HepG2 (cell line): ENCODE measurements around the gene TRAF4. TPM values are rescaled to one million over a fixed set of nuclear protein-coding genes. Genes with fewer than 3 reads are reported as not detected.

Source experiments
- CENPX ChIP-seq: sonication (generic); formaldehyde crosslinking; IDR thresholded peaks from 2 replicates; pipeline ENCODE4 v1.9.0; 2021; ENCODE audit warnings: mild to moderate bottlenecking, missing genetic modification reagents, moderate library complexity
- FOXA1 ChIP-seq, 2 experiments: fragments of 450-650 bp in 1 of 2; sonication (generic) in 1 of 2; formaldehyde crosslinking in 1 of 2; IDR thresholded peaks; 2 replicates each; pipeline versions ENCODE4 v1.4.0 to v1.6.1; 2016 to 2020; ENCODE audit warnings: missing genetic modification reagents in 1 of 2
- NFE2L1 ChIP-seq: sonication (generic); formaldehyde crosslinking; IDR thresholded peaks from 2 replicates; pipeline ENCODE4 v1.4.0; 2020; ENCODE audit warnings: missing genetic modification reagents, mild to moderate bottlenecking, borderline replicate concordance
- NFYB ChIP-seq: sonication (generic); formaldehyde crosslinking; IDR thresholded peaks from 2 replicates; pipeline ENCODE4 v1.4.0; 2020; ENCODE audit warnings: missing genetic modification reagents
- PHF20 ChIP-seq: sonication (generic); formaldehyde crosslinking; IDR thresholded peaks from 2 replicates; pipeline ENCODE4 v1.5.0; 2020; ENCODE audit warnings: mild to moderate bottlenecking, missing genetic modification reagents
- SMAD3 ChIP-seq: sonication (generic); formaldehyde crosslinking; IDR thresholded peaks from 2 replicates; pipeline ENCODE4 v1.4.0; 2020; ENCODE audit warnings: missing genetic modification reagents
- STAG1 ChIP-seq: sonication (generic); formaldehyde crosslinking; IDR thresholded peaks from 2 replicates; pipeline ENCODE4 v1.4.0; 2020; ENCODE audit warnings: missing genetic modification reagents
- XRCC5 ChIP-seq: fragments of 200-400 bp; formaldehyde crosslinking; optimal IDR thresholded peaks from 2 replicates; pipeline ENCODE3; 2017; ENCODE audit warnings: mild to moderate bottlenecking, low read length
- YY1 ChIP-seq: IDR thresholded peaks from 2 replicates; pipeline ENCODE4 v1.6.1; 2011; ENCODE audit warnings: low read length, low read depth, moderate library complexity, mild to moderate bottlenecking; ENCODE audit not compliant: insufficient read depth, insufficient replicate concordance
- ZMYM2 ChIP-seq: sonication (generic); formaldehyde crosslinking; IDR thresholded peaks from 2 replicates; pipeline ENCODE4 v1.8.0; 2022; ENCODE audit warnings: mild to moderate bottlenecking, missing genetic modification reagents
- ZNF253 ChIP-seq: sonication (generic); formaldehyde crosslinking; IDR thresholded peaks from 2 replicates; pipeline ENCODE4 v1.8.0; 2022; ENCODE audit warnings: mild to moderate bottlenecking, missing genetic modification reagents, borderline replicate concordance
- ZNF256 ChIP-seq: sonication (generic); formaldehyde crosslinking; conservative IDR thresholded peaks from 2 replicates; pipeline ENCODE4 v1.4.0; 2020; ENCODE audit warnings: missing genetic modification reagents
- ZNF501 ChIP-seq: sonication (generic); formaldehyde crosslinking; IDR thresholded peaks from 2 replicates; pipeline ENCODE4 v1.5.1; 2020; ENCODE audit warnings: mild to moderate bottlenecking, moderate library complexity, missing genetic modification reagents
- ZNF619 ChIP-seq: sonication (generic); formaldehyde crosslinking; IDR thresholded peaks from 2 replicates; pipeline ENCODE4 v1.4.0; 2020; ENCODE audit warnings: mild to moderate bottlenecking, missing genetic modification reagents
- ZNF891 ChIP-seq: sonication (generic); formaldehyde crosslinking; IDR thresholded peaks from 2 replicates; pipeline ENCODE4 v1.5.0; 2020; ENCODE audit warnings: mild to moderate bottlenecking, missing genetic modification reagents
- polyA plus RNA-seq, 8 experiments: library from polyadenylated mRNA; depleted of rRNA in 3 of 8; stranded (reverse) in 7 of 8; unstranded in 1 of 8; fragments of >200 nt; fragmentation: Illumina TruSeq in 4 of 8; extraction: Trizol in 4 of 8; gene quantifications; 2 replicates each; pipeline versions ENCODE4 v1.2.1 to v1.2.3, GENCODE V29; 2011 to 2016; ENCODE audit warnings: low read depth in 4 of 8, missing spikeins in 1 of 8, mixed read lengths in 1 of 8; ENCODE audit not compliant: insufficient read depth in 1 of 8
- total RNA-seq, 5 experiments: library from RNA; depleted of rRNA; stranded (reverse); fragments of >200 nt; fragmentation: Illumina TruSeq; extraction: Trizol; gene quantifications; 2 replicates each; pipeline ENCODE4 v1.2.3, GENCODE V29; 2016; ENCODE audit warnings: low read depth in 1 of 5
- TF ChIP-seq, protein P1 (sequence below): sonication (generic); formaldehyde crosslinking; conservative IDR thresholded peaks from 2 replicates; pipeline ENCODE4 v1.4.0; 2020; ENCODE audit warnings: missing genetic modification reagents
- TF ChIP-seq, protein P2 (sequence below): IDR thresholded peaks from 2 replicates; pipeline ENCODE4 v1.6.1; 2016; ENCODE audit warnings: mild to moderate bottlenecking
- TF ChIP-seq, protein P3 (sequence below): sonication (generic); formaldehyde crosslinking; IDR thresholded peaks from 2 replicates; pipeline ENCODE4 v1.9.0; 2021; ENCODE audit warnings: missing genetic modification reagents, borderline replicate concordance
- TF ChIP-seq, protein P4 (sequence below): sonication (generic); formaldehyde crosslinking; conservative IDR thresholded peaks from 2 replicates; pipeline ENCODE4 v1.5.0; 2020; ENCODE audit warnings: missing genetic modification reagents
- TF ChIP-seq, protein P5 (sequence below): sonication (generic); formaldehyde crosslinking; IDR thresholded peaks from 2 replicates; pipeline ENCODE4 v1.4.0; 2020; ENCODE audit warnings: mild to moderate bottlenecking, low read depth, missing genetic modification reagents

TRAF4 gene
- total and polyA plus RNA-seq, 2 of the 13 experiments (the other 11 are each of a cell fraction or from before 2014, with no cell fraction given) = 86.0 to 89.9 TPM

DNA sequence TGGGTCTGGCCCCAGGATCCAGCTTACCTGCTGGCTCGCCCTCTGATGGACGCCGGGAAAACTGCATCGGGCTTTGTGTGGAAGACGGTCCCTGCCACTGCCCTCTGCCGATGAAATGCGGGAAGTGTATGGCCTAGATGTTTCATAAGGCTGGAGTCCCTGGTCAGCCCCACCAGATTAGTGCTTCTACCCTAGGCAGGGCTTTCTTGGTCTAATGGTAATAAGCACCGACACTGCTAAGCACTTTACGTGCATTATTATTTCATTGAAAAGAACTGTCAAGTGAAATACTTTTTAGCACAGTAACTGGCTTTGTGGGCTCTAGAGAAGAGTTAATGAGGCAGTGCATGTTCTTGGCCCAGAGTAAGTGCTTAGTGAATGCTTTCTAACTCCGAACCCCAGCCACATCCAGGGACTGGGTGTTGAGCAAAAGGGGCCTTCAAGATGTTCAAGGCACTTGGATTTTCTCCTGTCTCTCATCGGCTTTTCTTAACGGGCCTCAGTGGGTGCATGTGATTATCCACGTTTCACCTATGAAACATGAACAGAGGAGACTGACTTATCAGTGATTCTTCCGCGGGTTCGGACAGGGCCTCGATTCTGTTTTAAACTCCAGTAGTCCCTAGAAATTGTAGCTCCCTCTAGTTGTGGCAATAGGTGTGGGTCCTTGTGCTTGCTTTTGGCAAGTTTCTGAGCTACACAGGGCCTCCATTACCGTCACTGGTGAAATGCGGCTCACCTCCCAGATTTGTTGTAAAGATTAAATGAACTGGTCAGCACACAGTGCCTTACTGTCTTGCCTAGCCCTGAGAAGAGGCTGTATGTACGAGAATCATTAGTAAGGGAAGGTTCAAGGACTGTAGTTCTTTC lies 6.6 kb downstream of the TRAF4 start (continued):
- TF ChIP-seq, protein P1, sequence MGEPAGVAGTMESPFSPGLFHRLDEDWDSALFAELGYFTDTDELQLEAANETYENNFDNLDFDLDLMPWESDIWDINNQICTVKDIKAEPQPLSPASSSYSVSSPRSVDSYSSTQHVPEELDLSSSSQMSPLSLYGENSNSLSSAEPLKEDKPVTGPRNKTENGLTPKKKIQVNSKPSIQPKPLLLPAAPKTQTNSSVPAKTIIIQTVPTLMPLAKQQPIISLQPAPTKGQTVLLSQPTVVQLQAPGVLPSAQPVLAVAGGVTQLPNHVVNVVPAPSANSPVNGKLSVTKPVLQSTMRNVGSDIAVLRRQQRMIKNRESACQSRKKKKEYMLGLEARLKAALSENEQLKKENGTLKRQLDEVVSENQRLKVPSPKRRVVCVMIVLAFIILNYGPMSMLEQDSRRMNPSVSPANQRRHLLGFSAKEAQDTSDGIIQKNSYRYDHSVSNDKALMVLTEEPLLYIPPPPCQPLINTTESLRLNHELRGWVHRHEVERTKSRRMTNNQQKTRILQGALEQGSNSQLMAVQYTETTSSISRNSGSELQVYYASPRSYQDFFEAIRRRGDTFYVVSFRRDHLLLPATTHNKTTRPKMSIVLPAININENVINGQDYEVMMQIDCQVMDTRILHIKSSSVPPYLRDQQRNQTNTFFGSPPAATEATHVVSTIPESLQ (CRISPR knock-in tag) = no peak
- TF ChIP-seq ZNF501 (CRISPR knock-in tag) = peak; percentile 50; the same call in 1 of the 2 replicates
- TF ChIP-seq NFE2L1 (CRISPR knock-in tag) = no peak
- TF ChIP-seq STAG1 = peak; percentile 80
- no peak for TF ChIP-seq PHF20 (CRISPR knock-in tag)
- TF ChIP-seq, protein P2, sequence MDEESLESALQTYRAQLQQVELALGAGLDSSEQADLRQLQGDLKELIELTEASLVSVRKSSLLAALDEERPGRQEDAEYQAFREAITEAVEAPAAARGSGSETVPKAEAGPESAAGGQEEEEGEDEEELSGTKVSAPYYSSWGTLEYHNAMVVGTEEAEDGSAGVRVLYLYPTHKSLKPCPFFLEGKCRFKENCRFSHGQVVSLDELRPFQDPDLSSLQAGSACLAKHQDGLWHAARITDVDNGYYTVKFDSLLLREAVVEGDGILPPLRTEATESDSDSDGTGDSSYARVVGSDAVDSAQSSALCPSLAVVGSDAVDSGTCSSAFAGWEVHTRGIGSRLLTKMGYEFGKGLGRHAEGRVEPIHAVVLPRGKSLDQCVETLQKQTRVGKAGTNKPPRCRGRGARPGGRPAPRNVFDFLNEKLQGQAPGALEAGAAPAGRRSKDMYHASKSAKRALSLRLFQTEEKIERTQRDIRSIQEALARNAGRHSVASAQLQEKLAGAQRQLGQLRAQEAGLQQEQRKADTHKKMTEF = peak; percentile 42; the same call in 1 of the 2 replicates
- TF ChIP-seq SMAD3 (CRISPR knock-in tag) = peak; percentile 82; the same call in 1 of the 2 replicates
- no peak for TF ChIP-seq NFYB (CRISPR knock-in tag)
- TF ChIP-seq CENPX (CRISPR knock-in tag) = no peak
- peak; percentile 95 for TF ChIP-seq XRCC5
- peak; percentile 68 for TF ChIP-seq YY1
- TF ChIP-seq ZNF253 = no peak
- TF ChIP-seq, protein P3, sequence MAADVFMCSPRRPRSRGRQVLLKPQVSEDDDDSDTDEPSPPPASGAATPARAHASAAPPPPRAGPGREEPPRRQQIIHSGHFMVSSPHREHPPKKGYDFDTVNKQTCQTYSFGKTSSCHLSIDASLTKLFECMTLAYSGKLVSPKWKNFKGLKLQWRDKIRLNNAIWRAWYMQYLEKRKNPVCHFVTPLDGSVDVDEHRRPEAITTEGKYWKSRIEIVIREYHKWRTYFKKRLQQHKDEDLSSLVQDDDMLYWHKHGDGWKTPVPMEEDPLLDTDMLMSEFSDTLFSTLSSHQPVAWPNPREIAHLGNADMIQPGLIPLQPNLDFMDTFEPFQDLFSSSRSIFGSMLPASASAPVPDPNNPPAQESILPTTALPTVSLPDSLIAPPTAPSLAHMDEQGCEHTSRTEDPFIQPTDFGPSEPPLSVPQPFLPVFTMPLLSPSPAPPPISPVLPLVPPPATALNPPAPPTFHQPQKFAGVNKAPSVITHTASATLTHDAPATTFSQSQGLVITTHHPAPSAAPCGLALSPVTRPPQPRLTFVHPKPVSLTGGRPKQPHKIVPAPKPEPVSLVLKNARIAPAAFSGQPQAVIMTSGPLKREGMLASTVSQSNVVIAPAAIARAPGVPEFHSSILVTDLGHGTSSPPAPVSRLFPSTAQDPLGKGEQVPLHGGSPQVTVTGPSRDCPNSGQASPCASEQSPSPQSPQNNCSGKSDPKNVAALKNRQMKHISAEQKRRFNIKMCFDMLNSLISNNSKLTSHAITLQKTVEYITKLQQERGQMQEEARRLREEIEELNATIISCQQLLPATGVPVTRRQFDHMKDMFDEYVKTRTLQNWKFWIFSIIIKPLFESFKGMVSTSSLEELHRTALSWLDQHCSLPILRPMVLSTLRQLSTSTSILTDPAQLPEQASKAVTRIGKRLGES (CRISPR knock-in tag) = no peak
- no peak for TF ChIP-seq FOXA1 (IDR thresholded peaks at IDR 0.05)
- TF ChIP-seq FOXA1 (CRISPR knock-in tag; IDR thresholded peaks at IDR 0.05) = no peak
- 0 out of 2 replicates have a peak, but pooled peaks have one; percentile 46 for TF ChIP-seq ZNF619 (CRISPR knock-in tag)
- TF ChIP-seq ZMYM2 (CRISPR knock-in tag) = no peak
- TF ChIP-seq, protein P4, sequence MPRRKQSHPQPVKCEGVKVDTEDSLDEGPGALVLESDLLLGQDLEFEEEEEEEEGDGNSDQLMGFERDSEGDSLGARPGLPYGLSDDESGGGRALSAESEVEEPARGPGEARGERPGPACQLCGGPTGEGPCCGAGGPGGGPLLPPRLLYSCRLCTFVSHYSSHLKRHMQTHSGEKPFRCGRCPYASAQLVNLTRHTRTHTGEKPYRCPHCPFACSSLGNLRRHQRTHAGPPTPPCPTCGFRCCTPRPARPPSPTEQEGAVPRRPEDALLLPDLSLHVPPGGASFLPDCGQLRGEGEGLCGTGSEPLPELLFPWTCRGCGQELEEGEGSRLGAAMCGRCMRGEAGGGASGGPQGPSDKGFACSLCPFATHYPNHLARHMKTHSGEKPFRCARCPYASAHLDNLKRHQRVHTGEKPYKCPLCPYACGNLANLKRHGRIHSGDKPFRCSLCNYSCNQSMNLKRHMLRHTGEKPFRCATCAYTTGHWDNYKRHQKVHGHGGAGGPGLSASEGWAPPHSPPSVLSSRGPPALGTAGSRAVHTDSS (CRISPR knock-in tag) = no peak
- TF ChIP-seq, protein P5, sequence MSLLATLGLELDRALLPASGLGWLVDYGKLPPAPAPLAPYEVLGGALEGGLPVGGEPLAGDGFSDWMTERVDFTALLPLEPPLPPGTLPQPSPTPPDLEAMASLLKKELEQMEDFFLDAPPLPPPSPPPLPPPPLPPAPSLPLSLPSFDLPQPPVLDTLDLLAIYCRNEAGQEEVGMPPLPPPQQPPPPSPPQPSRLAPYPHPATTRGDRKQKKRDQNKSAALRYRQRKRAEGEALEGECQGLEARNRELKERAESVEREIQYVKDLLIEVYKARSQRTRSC (CRISPR knock-in tag) = no peak
- no peak for TF ChIP-seq ZNF256
- no peak for TF ChIP-seq ZNF891 (CRISPR knock-in tag)
